ENCODE results near the gene WASF3.

The WASF3 gene

GRCh38 chr13:26541041-26541440, 16.4 kb upstream of the WASF3 start:
- H3K4me3 ChIP-seq (ENCODE audit: low read depth, low read length): no peak overlapping the region
- no peak for DNase-seq (ENCODE audit: low read depth)

GRCh38 chr13:26541678-26542568, 15.6 kb upstream of the WASF3 start:
- H3K4me3 ChIP-seq (ENCODE audit: low read depth, low read length): no peak overlapping the region
- no peak for DNase-seq (ENCODE audit: low read depth)

- no peak for DNase-seq (ENCODE audit: low read depth)
- H3K4me3 ChIP-seq (ENCODE audit: low read depth, low read length): no peak overlapping the region
Measured at GRCh38 chr13:26544707-26545106, 12.8 kb upstream of the WASF3 start.

GRCh38 chr13:26548205-26548765, 9.2 kb upstream of the WASF3 start:
- DNase-seq (ENCODE audit: low read depth): no peak
- no peak overlapping the region for H3K4me3 ChIP-seq (ENCODE audit: low read depth, low read length)

- H3K4me3 ChIP-seq (ENCODE audit: low read depth, low read length): no peak overlapping the region
Measured at GRCh38 chr13:26549713-26550112, 7.8 kb upstream of the WASF3 start.

GRCh38 chr13:26551255-26551860, 6.1 kb upstream of the WASF3 start:
- no peak for DNase-seq (ENCODE audit: low read depth)
- H3K4me3 ChIP-seq (ENCODE audit: low read depth, low read length): no peak overlapping the region

More at GRCh38 chr13:26549713-26550112, 7.8 kb upstream of the WASF3 start:
- no peak for DNase-seq (ENCODE audit: low read depth)

GRCh38 chr13:26555413-26555812, 2.1 kb upstream of the WASF3 start:
- no peak overlapping the region for H3K4me3 ChIP-seq (ENCODE audit: low read depth, low read length)
- no peak for DNase-seq (ENCODE audit: low read depth)

- no peak for DNase-seq (ENCODE audit: low read depth)
- peak overlapping the region; percentile 56 for H3K4me3 ChIP-seq (ENCODE audit: low read depth, low read length)
Measured at GRCh38 chr13:26557051-26557392, 461 bp upstream of the WASF3 start.

GRCh38 chr13:26558074-26558805, 757 bp downstream of the WASF3 start:
- H3K4me3 ChIP-seq (ENCODE audit: low read depth, low read length): peak overlapping the region; percentile 88
- DNase-seq (ENCODE audit: low read depth): no peak

- peak overlapping the region; percentile 88 for H3K4me3 ChIP-seq (ENCODE audit: low read depth, low read length)
- no peak for DNase-seq (ENCODE audit: low read depth)
Measured at GRCh38 chr13:26558987-26559386, 1.5 kb downstream of the WASF3 start.

GRCh38 chr13:26560456-26560855, 3.0 kb downstream of the WASF3 start:
- no peak for DNase-seq (ENCODE audit: low read depth)
- no peak overlapping the region for H3K4me3 ChIP-seq (ENCODE audit: low read depth, low read length)

GRCh38 chr13:26561067-26561466, 3.6 kb downstream of the WASF3 start:
- DNase-seq (ENCODE audit: low read depth): no peak
- no peak overlapping the region for H3K4me3 ChIP-seq (ENCODE audit: low read depth, low read length)

GRCh38 chr13:26561651-26562511, 4.4 kb downstream of the WASF3 start:
- no peak for DNase-seq (ENCODE audit: low read depth)
- H3K4me3 ChIP-seq (ENCODE audit: low read depth, low read length): no peak overlapping the region

- no peak for DNase-seq (ENCODE audit: low read depth)
- no peak overlapping the region for H3K4me3 ChIP-seq (ENCODE audit: low read depth, low read length)
Measured at GRCh38 chr13:26562512-26562890, 5.0 kb downstream of the WASF3 start.

- no peak for DNase-seq (ENCODE audit: low read depth)
- no peak overlapping the region for H3K4me3 ChIP-seq (ENCODE audit: low read depth, low read length)
Measured at GRCh38 chr13:26563713-26564112, 6.2 kb downstream of the WASF3 start.

GRCh38 chr13:26568132-26568815, 10.8 kb downstream of the WASF3 start:
- H3K4me3 ChIP-seq (ENCODE audit: low read depth, low read length): no peak overlapping the region
- DNase-seq (ENCODE audit: low read depth): no peak

GRCh38 chr13:26571518-26571917, 14.0 kb downstream of the WASF3 start:
- H3K4me3 ChIP-seq (ENCODE audit: low read depth, low read length): no peak overlapping the region
- DNase-seq (ENCODE audit: low read depth): no peak

- no peak for DNase-seq (ENCODE audit: low read depth)
- no peak overlapping the region for H3K4me3 ChIP-seq (ENCODE audit: low read depth, low read length)
Measured at GRCh38 chr13:26575244-26575643, 17.8 kb downstream of the WASF3 start.

- no peak overlapping the region for H3K4me3 ChIP-seq (ENCODE audit: low read depth, low read length)
Measured at GRCh38 chr13:26579580-26579979, 22.1 kb downstream of the WASF3 start.

More at GRCh38 chr13:26579580-26579979, 22.1 kb downstream of the WASF3 start:
- DNase-seq (ENCODE audit: low read depth): no peak
